HepG2 (cell line): ENCODE data around the gene VEZF1.

Experiments used
- POLR2AphosphoS2 ChIP-seq: IDR thresholded peaks from 2 replicates; pipeline ENCODE4 v1.6.1; 2011; ENCODE audit warnings: low read depth, low read length, improper control_type of control experiment
- ZNF577 ChIP-seq: sonication (generic); formaldehyde crosslinking; IDR thresholded peaks from 2 replicates; pipeline ENCODE4 v1.4.0; 2020; ENCODE audit warnings: mild to moderate bottlenecking, low read depth, missing genetic modification reagents, borderline replicate concordance
- TF ChIP-seq, protein P1 (sequence below): sonication (generic); formaldehyde crosslinking; IDR thresholded peaks from 2 replicates; pipeline ENCODE4 v1.5.0; 2020; ENCODE audit warnings: mild to moderate bottlenecking, missing genetic modification reagents, moderate library complexity

DNA sequence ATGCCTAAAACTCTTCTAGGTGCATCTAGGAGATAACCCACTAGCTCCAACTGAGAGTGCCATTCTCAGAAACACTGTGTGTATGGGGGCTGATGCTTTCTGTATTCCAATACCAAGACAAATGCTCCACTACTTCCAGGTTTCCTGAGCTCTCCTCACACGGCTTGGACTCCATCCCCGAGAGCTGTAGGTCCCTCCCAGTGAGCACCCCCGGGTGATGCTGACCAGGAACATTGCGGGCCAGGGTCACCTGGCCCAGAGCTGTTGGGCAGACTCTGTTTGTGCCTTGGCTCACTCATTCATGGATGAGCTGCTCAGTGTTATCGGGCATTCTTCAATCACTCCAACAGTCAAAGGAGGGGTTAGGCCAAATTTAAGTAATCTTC lies 39.9 kb downstream of the VEZF1 start:
- TF ChIP-seq, protein P1, sequence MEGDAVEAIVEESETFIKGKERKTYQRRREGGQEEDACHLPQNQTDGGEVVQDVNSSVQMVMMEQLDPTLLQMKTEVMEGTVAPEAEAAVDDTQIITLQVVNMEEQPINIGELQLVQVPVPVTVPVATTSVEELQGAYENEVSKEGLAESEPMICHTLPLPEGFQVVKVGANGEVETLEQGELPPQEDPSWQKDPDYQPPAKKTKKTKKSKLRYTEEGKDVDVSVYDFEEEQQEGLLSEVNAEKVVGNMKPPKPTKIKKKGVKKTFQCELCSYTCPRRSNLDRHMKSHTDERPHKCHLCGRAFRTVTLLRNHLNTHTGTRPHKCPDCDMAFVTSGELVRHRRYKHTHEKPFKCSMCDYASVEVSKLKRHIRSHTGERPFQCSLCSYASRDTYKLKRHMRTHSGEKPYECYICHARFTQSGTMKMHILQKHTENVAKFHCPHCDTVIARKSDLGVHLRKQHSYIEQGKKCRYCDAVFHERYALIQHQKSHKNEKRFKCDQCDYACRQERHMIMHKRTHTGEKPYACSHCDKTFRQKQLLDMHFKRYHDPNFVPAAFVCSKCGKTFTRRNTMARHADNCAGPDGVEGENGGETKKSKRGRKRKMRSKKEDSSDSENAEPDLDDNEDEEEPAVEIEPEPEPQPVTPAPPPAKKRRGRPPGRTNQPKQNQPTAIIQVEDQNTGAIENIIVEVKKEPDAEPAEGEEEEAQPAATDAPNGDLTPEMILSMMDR: no peak
- TF ChIP-seq ZNF577 (CRISPR knock-in tag) (no peak), POLR2AphosphoS2 (no peak)
